SH-SY5Y (cell line): ENCODE measurements around the gene LETM1.

ENCODE experiments used
- GATA2 ChIP-seq: IDR thresholded peaks from 2 replicates; pipeline ENCODE4 v1.6.1; 2011; ENCODE audit warnings: mild to moderate bottlenecking, low read depth, low read length
- GATA3 ChIP-seq: IDR thresholded peaks from 2 replicates; pipeline ENCODE4 v1.6.1; 2011; ENCODE audit warnings: low read depth, mild to moderate bottlenecking, low read length, moderate library complexity

DNA sequence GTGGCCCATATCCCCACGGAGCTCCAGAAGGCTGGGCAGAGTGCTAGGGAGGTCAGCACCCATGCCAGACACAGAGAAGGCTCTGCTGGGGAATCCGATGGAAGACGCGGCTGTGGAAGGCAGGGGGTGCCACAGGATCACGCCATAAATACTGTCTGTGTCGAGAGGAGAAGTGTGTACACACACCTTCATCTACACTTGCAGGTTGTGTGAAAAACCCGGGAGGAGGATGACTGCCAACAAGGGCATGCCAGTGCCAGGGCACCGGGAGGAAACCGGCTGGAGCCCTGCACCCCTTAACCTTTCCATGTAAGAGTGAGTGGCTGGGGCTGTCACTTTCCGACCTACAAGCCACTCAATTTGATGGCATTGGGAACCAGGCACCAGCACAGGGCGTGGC is 31.2 kb downstream of the LETM1 start:
- TF ChIP-seq GATA3 (no peak), GATA2 (no peak)
